CD14-positive monocyte (primary cell): ENCODE measurements around the gene TSHZ3. TPM values are rescaled to one million over a fixed set of nuclear protein-coding genes. Genes with fewer than 3 reads are reported as not detected.

Source experiments
- DNase-seq, 3 donors: peaks; one replicate each; pipeline ENCODE4 v3.0.0-alpha.2; 2011 to 2022
- H2AFZ ChIP-seq: 2 replicates; pipeline ENCODE4 v1.6.0; 2012; ENCODE audit warnings: mild to moderate bottlenecking, low read depth, low read length, inconsistent platforms; ENCODE audit not compliant: insufficient read depth, poor library complexity, severe bottlenecking
- H3K27ac ChIP-seq, 2 donors: 1 replicate in 1 of 2; 2 replicates in 1 of 2; pipeline ENCODE4 v1.5.1; 2012 to 2013; ENCODE audit warnings: low read length in 2 of 2, control low read depth in 1 of 2, inconsistent platforms in 1 of 2, low read depth in 1 of 2, mild to moderate bottlenecking in 1 of 2
- H3K27me3 ChIP-seq, 2 donors: one replicate each; pipeline versions ENCODE4 v1.6.0 to v1.6.1; 2011 to 2013; ENCODE audit warnings: low read length in 2 of 2; ENCODE audit not compliant: control insufficient read depth in 2 of 2, insufficient read depth in 2 of 2
- H3K36me3 ChIP-seq, 2 donors: replicated peaks in 1 of 2; 1 replicate in 1 of 2; 2 replicates in 1 of 2; pipeline versions ENCODE4 v1.5.1 to v1.6.1; 2012 to 2013; ENCODE audit warnings: low read length in 2 of 2, control low read depth in 1 of 2, inconsistent platforms in 1 of 2, mild to moderate bottlenecking in 1 of 2; ENCODE audit not compliant: insufficient read depth in 2 of 2, control insufficient read depth in 1 of 2
- H3K4me1 ChIP-seq, 2 donors: 1 replicate in 1 of 2; 2 replicates in 1 of 2; pipeline versions ENCODE4 v1.5.1 to v1.6.1; 2012 to 2013; ENCODE audit warnings: low read length in 2 of 2, control low read depth in 1 of 2, inconsistent platforms in 1 of 2, mild to moderate bottlenecking in 1 of 2, moderate library complexity in 1 of 2; ENCODE audit not compliant: insufficient read depth in 2 of 2, control insufficient read depth in 1 of 2
- H3K4me2 ChIP-seq: replicated peaks from 2 replicates; pipeline ENCODE3; 2012; ENCODE audit warnings: low read length, moderate library complexity, mild to moderate bottlenecking; ENCODE audit not compliant: poor library complexity, severe bottlenecking; ENCODE audit errors: extremely low read depth
- H3K4me3 ChIP-seq, 3 experiments: fragments of 200-600 bp in 1 of 3; sonication (generic) in 1 of 3; replicated peaks in 1 of 3; 1 replicate in 2 of 3; 2 replicates in 1 of 3; pipeline ENCODE4 v1.5.1; 2011 to 2013; ENCODE audit warnings: low read length in 3 of 3, mild to moderate bottlenecking in 3 of 3, control low read depth in 2 of 3, low read depth in 2 of 3, inconsistent platforms in 1 of 3, moderate library complexity in 1 of 3
- H3K79me2 ChIP-seq: 2 replicates; pipeline ENCODE4 v1.6.0; 2012; ENCODE audit warnings: mild to moderate bottlenecking, control low read depth, inconsistent platforms, low read length, moderate library complexity; ENCODE audit not compliant: insufficient read depth
- H3K9ac ChIP-seq: 2 replicates; pipeline ENCODE4 v1.6.0; 2017; ENCODE audit warnings: low read length, mild to moderate bottlenecking; ENCODE audit not compliant: insufficient read depth, poor library complexity, severe bottlenecking
- H3K9me3 ChIP-seq, 2 donors: replicated peaks in 1 of 2; 1 replicate in 1 of 2; 2 replicates in 1 of 2; pipeline versions ENCODE4 v1.5.1 to v1.6.1; 2012 to 2013; ENCODE audit warnings: low read length in 2 of 2, control low read depth in 1 of 2; ENCODE audit not compliant: control insufficient read depth in 1 of 2, insufficient read depth in 1 of 2
- H4K20me1 ChIP-seq: 2 replicates; pipeline ENCODE4 v1.6.0; 2012; ENCODE audit warnings: mild to moderate bottlenecking, low read length, control low read depth, moderate library complexity; ENCODE audit not compliant: insufficient read depth
- H3K27ac Mint-ChIP-seq, 7 donors: one replicate each; pipeline ENCODE4 v1.8.0; 2020; ENCODE audit warnings: mild to moderate bottlenecking in 7 of 7, mixed read lengths in 7 of 7, moderate library complexity in 6 of 7, inconsistent platforms in 2 of 7
- H3K27me3 Mint-ChIP-seq, 3 donors: one replicate each; pipeline ENCODE4 v1.8.0; 2021 to 2022; ENCODE audit warnings: low read depth in 3 of 3, mild to moderate bottlenecking in 3 of 3, mixed read lengths in 3 of 3, moderate library complexity in 3 of 3, inconsistent platforms in 1 of 3
- H3K36me3 Mint-ChIP-seq, 2 donors: one replicate each; pipeline ENCODE4 v1.8.0; 2020; ENCODE audit warnings: mixed read lengths in 2 of 2, inconsistent platforms in 1 of 2, mild to moderate bottlenecking in 1 of 2
- H3K4me1 Mint-ChIP-seq: one replicate; pipeline ENCODE4 v1.8.0; 2020; ENCODE audit warnings: mild to moderate bottlenecking, mixed read lengths
- H3K4me3 Mint-ChIP-seq, 2 donors: one replicate each; pipeline ENCODE4 v1.8.0; 2020; ENCODE audit warnings: mild to moderate bottlenecking in 2 of 2, mixed read lengths in 2 of 2, moderate library complexity in 1 of 2
- H3K9me3 Mint-ChIP-seq, 7 donors: one replicate each; pipeline ENCODE4 v1.8.0; 2020 to 2022; ENCODE audit warnings: mixed read lengths in 7 of 7, mild to moderate bottlenecking in 6 of 7, moderate library complexity in 6 of 7, inconsistent platforms in 2 of 7
- WGBS: methylation state at CpG from one replicate; pipeline ENCODE4 v1.1.5; 2013; ENCODE audit warnings: missing lambda C conversion rate; ENCODE audit not compliant: insufficient coverage; 5-methylcytosine and 5-hydroxymethylcytosine counted together
- intact Hi-C, 2 donors: fragments of 100-400 bp; cut with micrococcal nuclease; formaldehyde crosslinking; loops; one replicate each; pipeline versions ENCODE4 v1.15.0 to v1.15.1; 2023
- polyA plus RNA-seq, 3 donors: library from polyadenylated mRNA; depleted of rRNA in 1 of 3; unstranded in 2 of 3; stranded (reverse) in 1 of 3; fragments of 300-500 nt in 2 of 3; fragments of >200 nt in 1 of 3; fragmentation: Illumina TruSeq in 2 of 3; gene quantifications; 1 replicate in 2 of 3; 2 replicates in 1 of 3; pipeline ENCODE4 v1.2.3, GENCODE V29; 2012 to 2021
- TF ChIP-seq, protein P1 (sequence below): fragments of 200-600 bp; IDR thresholded peaks from one replicate; pipeline ENCODE4 v1.8.0; 2022; ENCODE audit warnings: antibody characterized with exemption, mild to moderate bottlenecking

The TSHZ3 gene
- polyA plus RNA-seq, 3 donors: 2.3 to 5.8 (median 3.3) TPM

DNA sequence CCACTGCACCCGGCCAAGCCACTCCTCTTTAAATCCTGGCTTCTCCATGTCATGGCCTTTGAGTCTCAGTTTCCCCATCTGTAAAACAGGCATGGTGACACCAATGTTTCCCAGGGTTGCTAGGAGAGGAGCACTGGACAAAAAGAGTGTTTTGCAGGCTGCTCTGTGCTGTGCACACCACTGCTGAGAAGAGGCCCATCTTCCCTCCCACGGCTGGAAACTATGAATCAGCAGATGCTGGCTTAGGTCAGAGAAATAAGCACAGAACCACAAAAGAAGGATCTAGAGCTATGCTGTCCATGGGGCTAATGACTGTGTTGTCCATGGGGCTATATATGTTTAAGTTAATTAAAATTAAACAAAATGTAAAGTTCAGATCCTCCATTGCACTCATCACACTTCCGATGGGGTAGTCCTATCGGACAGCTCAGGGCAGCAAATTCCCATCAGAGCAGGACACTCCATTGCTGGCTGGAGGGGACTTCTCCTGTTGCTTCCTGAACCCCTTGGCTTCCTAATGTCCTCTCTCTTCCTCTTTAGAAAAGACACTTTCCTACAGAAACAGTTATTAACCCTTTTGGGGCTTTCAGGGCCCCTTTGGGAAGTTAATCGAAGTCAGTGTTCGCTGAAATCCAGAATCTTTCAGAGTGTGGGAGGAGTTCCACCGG lies 37.1 kb downstream of the TSHZ3 start:
- H3K4me3 ChIP-seq: peak overlapping the region in 1 of 3 experiments; percentile 39
- no peaks in the 10 kb centered on the region for H3K27me3 ChIP-seq
- H3K4me1 ChIP-seq: peaks cover 75 to 80% of the 10 kb centered on the region in 2 donors
- H3K36me3 ChIP-seq: no peaks in the 10 kb centered on the region
- Mint-ChIP-seq H3K4me3 (peak overlapping the region; percentile 39 to 57), H3K36me3 (peaks cover 11 to 38% of the 10 kb centered on the region in 2 donors), H3K4me1 (peaks cover 82% of the 10 kb centered on the region), H3K27ac (peak overlapping the region; percentile 50 to 93 (median 86)), H3K27me3 (no peaks in the 10 kb centered on the region), H3K9me3 (peaks cover 0 to 1% (median 0%) of the 10 kb centered on the region in 7 donors)
- peak overlapping the region; percentile 58 to 70 for H3K27ac ChIP-seq
- peaks cover 9% of the 10 kb centered on the region for H4K20me1 ChIP-seq
- WGBS: 100% methylated on average over 1 of the region's 7 CpGs
- no peaks in the 10 kb centered on the region for H3K9me3 ChIP-seq
- peak; percentile 33 to 60 (median 52) for DNase-seq
- intact Hi-C loops: loop anchor here in 1 of 2 donors (5.0 kb wide), 1 partner anchor 40 kb away; no protein-coding TSS in a partner anchor
- TF ChIP-seq, protein P1, sequence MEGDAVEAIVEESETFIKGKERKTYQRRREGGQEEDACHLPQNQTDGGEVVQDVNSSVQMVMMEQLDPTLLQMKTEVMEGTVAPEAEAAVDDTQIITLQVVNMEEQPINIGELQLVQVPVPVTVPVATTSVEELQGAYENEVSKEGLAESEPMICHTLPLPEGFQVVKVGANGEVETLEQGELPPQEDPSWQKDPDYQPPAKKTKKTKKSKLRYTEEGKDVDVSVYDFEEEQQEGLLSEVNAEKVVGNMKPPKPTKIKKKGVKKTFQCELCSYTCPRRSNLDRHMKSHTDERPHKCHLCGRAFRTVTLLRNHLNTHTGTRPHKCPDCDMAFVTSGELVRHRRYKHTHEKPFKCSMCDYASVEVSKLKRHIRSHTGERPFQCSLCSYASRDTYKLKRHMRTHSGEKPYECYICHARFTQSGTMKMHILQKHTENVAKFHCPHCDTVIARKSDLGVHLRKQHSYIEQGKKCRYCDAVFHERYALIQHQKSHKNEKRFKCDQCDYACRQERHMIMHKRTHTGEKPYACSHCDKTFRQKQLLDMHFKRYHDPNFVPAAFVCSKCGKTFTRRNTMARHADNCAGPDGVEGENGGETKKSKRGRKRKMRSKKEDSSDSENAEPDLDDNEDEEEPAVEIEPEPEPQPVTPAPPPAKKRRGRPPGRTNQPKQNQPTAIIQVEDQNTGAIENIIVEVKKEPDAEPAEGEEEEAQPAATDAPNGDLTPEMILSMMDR: no peak
- peak overlapping the region; percentile 60 for H3K4me2 ChIP-seq
- peaks cover 86% of the 10 kb centered on the region for H3K79me2 ChIP-seq
- H3K9ac ChIP-seq: no peak overlapping the region
- H2AFZ ChIP-seq: peak overlapping the region; percentile 32

DNA sequence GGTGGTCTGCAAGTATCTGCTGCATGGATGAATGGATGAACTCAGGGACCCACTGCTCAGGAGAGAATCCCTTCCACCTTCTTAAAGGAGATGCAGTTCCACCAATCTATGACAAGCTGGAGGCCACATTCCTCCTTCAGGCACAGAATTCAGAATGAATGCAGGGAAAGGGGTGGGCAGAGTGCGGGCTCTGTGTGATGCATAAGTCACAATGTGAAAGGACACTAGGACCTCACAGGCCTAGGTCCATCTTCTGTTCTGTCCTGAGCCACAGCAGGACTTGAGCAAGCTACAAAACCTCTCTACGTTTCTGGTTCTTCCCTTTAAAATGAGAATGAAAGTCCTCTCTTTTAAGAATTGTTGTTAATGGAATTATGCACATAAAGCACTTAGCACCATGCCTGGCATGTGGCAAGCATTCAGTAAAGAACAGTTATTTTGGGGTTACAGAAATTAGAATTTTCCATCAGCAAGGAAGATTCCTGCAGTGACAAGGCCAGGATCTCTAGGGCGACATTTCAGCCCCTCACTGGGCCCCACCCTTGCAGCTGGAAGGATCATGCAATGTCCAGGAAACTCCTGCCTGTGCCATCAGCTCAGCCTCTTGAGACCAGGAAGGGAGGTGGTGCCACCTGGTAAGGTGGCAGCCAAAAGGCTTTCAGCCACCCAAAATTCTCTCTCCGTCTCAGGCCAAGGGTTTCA lies 38.7 kb downstream of the TSHZ3 start:
- TF ChIP-seq, protein P1: no peak
- Histone ChIP-seq H3K9ac (no peak overlapping the region), H3K27ac (peak overlapping the region in 1 of 2 donors; percentile 70), H3K36me3 (no peaks in the 10 kb centered on the region), H3K4me2 (no peak overlapping the region), H3K4me3 (no peak overlapping the region), H3K4me1 (peaks cover 71 to 73% of the 10 kb centered on the region in 2 donors), H2AFZ (no peak overlapping the region), H3K9me3 (no peaks in the 10 kb centered on the region), H3K79me2 (peaks cover 90% of the 10 kb centered on the region), H4K20me1 (peaks cover under 1% of the 10 kb centered on the region), H3K27me3 (no peaks in the 10 kb centered on the region)
- peaks cover 77% of the 10 kb centered on the region for H3K4me1 Mint-ChIP-seq
- DNase-seq: no peak
- WGBS: 57% methylated on average over 2 of the region's 4 CpGs
- intact Hi-C loops: loop anchor here in 1 of 2 donors (5.0 kb wide), 1 partner anchor 42 kb away; no protein-coding TSS in a partner anchor
- peaks cover 11 to 38% of the 10 kb centered on the region in 2 donors for H3K36me3 Mint-ChIP-seq
- peaks cover 0 to 1% (median 0%) of the 10 kb centered on the region in 7 donors for H3K9me3 Mint-ChIP-seq
- H3K27me3 Mint-ChIP-seq: no peaks in the 10 kb centered on the region
- H3K4me3 Mint-ChIP-seq: no peak overlapping the region
- H3K27ac Mint-ChIP-seq: peak overlapping the region in 2 of 7 donors; percentile 15 to 27
